Putamen (tissue), 1 donor: ENCODE results near the gene LIMS3.
"Not testable (repeated sequence)": the region's sequence is repeated elsewhere in the genome, so short reads cannot be mapped to it uniquely, and the experiment has no call there.

Source experiments
- DNase-seq: peaks from one replicate; pipeline ENCODE4 v3.0.0-alpha.2; 2016; ENCODE audit warnings: low spot score

Gene LIMS3

GRCh38 chr2:109927803-109928202 is 29.3 kb downstream of the LIMS3 start:
- not testable (repeated sequence) for DNase-seq

- DNase-seq = not testable (repeated sequence)
Measured at GRCh38 chr2:109929222-109929621, 30.7 kb downstream of the LIMS3 start.

- DNase-seq = not testable (repeated sequence)
Measured at GRCh38 chr2:109936534-109936933, 38.0 kb downstream of the LIMS3 start.

GRCh38 chr2:109945362-109945761 is 46.9 kb downstream of the LIMS3 start:
- not testable (repeated sequence) for DNase-seq

GRCh38 chr2:109947262-109947958 is 48.9 kb downstream of the LIMS3 start:
- not testable (repeated sequence) for DNase-seq

GRCh38 chr2:109947959-109948520 is 49.6 kb downstream of the LIMS3 start:
- not testable (repeated sequence) for DNase-seq

- DNase-seq = not testable (repeated sequence)
Measured at GRCh38 chr2:109950146-109950843, 51.8 kb downstream of the LIMS3 start.

- DNase-seq = not testable (repeated sequence)
Measured at GRCh38 chr2:109963942-109964341, 65.5 kb downstream of the LIMS3 start.

- DNase-seq = not testable (repeated sequence)
Measured at GRCh38 chr2:109965482-109965881, 67.0 kb downstream of the LIMS3 start.

GRCh38 chr2:109966107-109966736 is 67.7 kb downstream of the LIMS3 start:
- not testable (repeated sequence) for DNase-seq

- not testable (repeated sequence) for DNase-seq
Measured at GRCh38 chr2:109966858-109967257, 68.4 kb downstream of the LIMS3 start.

- not testable (repeated sequence) for DNase-seq
Measured at GRCh38 chr2:109969864-109970263, 71.4 kb downstream of the LIMS3 start.

- DNase-seq = not testable (repeated sequence)
Measured at GRCh38 chr2:109971710-109972109, 73.2 kb downstream of the LIMS3 start.
